ENCODE results near the gene TMEM60. TPM values are rescaled to one million over a fixed set of nuclear protein-coding genes. Genes with fewer than 3 reads are reported as not detected.
A peak's percentile ranks its signal among the peaks of the same experiment; 100 is the strongest.

Gene TMEM60
- total and polyA plus RNA-seq, 2 of the 13 experiments (the other 11 are each of a cell fraction or from before 2014, with no cell fraction given): 25.6 to 27.7 TPM

GRCh38 chr7:77799078-77799964 is 1.1 kb upstream of the TMEM60 start (continued):
- TF ChIP-seq ZNF646 (CRISPR knock-in tag; IDR thresholded peaks at IDR 0.05) (no peak), PITX1 (CRISPR knock-in tag; IDR thresholded peaks at IDR 0.05) (no peak), DRAP1 (CRISPR knock-in tag; IDR thresholded peaks at IDR 0.05) (no peak), ZNF337 (CRISPR knock-in tag; IDR thresholded peaks at IDR 0.05; ENCODE audit: borderline replicate concordance, low read depth) (no peak), ZNF614 (CRISPR knock-in tag; IDR thresholded peaks at IDR 0.05; ENCODE audit: borderline replicate concordance) (0 out of 2 replicates have a peak, but pooled peaks have one; percentile 2), ZSCAN31 (CRISPR knock-in tag; IDR thresholded peaks at IDR 0.05; ENCODE audit: low read depth) (0 out of 2 replicates have a peak, but pooled peaks have one; percentile 17), ZFP36L2 (CRISPR knock-in tag; IDR thresholded peaks at IDR 0.05) (no peak), PRDM15 (CRISPR knock-in tag; IDR thresholded peaks at IDR 0.05) (no peak), RFX5 (IDR thresholded peaks at IDR 0.05; ENCODE audit: low read depth, low read length) (no peak), ZNF569 (CRISPR knock-in tag; IDR thresholded peaks at IDR 0.05; ENCODE audit: borderline replicate concordance) (no peak), ZNF562 (CRISPR knock-in tag; IDR thresholded peaks at IDR 0.05; ENCODE audit: borderline replicate concordance) (no peak), PLSCR1 (CRISPR knock-in tag; IDR thresholded peaks at IDR 0.05; ENCODE audit: borderline replicate concordance) (no peak), SIX4 (CRISPR knock-in tag; IDR thresholded peaks at IDR 0.05) (no peak), ZNF768 (CRISPR knock-in tag; IDR thresholded peaks at IDR 0.05) (peak; percentile 58; the same call in 1 of the 2 replicates)

Measured in HepG2 (cell line).